HL-60 (cell line): Measurements from ENCODE around the gene SMG6.
"Not testable (repeated sequence)": the region's sequence is repeated elsewhere in the genome, so short reads cannot be mapped to it uniquely, and the experiment has no call there.

Experiments used
- DNase-seq, 2 experiments: peaks; one replicate each; pipeline ENCODE4 v3.0.0-alpha.2; 2010 to 2020; ENCODE audit warnings: low read depth in 1 of 2, low spot score in 1 of 2
- H3K27ac ChIP-seq: fragments of 250-450 bp; sonication (Bioruptor Pico); replicated peaks from 2 replicates; pipeline ENCODE4 v1.5.1; 2020; ENCODE audit warnings: mild to moderate bottlenecking, moderate library complexity
- H3K27me3 ChIP-seq: fragments of 250-450 bp; sonication (Bioruptor Pico); 2 replicates; pipeline ENCODE4 v1.5.1; 2021; ENCODE audit warnings: mild to moderate bottlenecking, moderate library complexity; ENCODE audit not compliant: insufficient read depth, poor library complexity, severe bottlenecking
- H3K4me3 ChIP-seq: replicated peaks from 2 replicates; pipeline ENCODE4 v1.5.1; 2011; ENCODE audit warnings: mild to moderate bottlenecking, control low read depth, low read length; ENCODE audit not compliant: insufficient read depth
- GABPA ChIP-seq: IDR thresholded peaks from 2 replicates; pipeline ENCODE4 v1.6.1; 2012; ENCODE audit warnings: low read depth
- POLR2AphosphoS5 ChIP-seq: IDR thresholded peaks from 2 replicates; pipeline ENCODE4 v1.6.1; 2012; ENCODE audit warnings: low read depth
- REST ChIP-seq: IDR thresholded peaks from 2 replicates; pipeline ENCODE4 v1.6.1; 2012; ENCODE audit warnings: low read depth; ENCODE audit not compliant: insufficient replicate concordance
- SPI1 ChIP-seq: IDR thresholded peaks from 2 replicates; pipeline ENCODE4 v1.6.1; 2012; ENCODE audit warnings: low read depth, mild to moderate bottlenecking, borderline replicate concordance
- TF ChIP-seq, protein P1 (sequence below): IDR thresholded peaks from one replicate; pipeline ENCODE4 v1.5.1; 2011; ENCODE audit warnings: low read length, control low read depth, inconsistent platforms; ENCODE audit not compliant: insufficient read depth

The SMG6 gene

DNA sequence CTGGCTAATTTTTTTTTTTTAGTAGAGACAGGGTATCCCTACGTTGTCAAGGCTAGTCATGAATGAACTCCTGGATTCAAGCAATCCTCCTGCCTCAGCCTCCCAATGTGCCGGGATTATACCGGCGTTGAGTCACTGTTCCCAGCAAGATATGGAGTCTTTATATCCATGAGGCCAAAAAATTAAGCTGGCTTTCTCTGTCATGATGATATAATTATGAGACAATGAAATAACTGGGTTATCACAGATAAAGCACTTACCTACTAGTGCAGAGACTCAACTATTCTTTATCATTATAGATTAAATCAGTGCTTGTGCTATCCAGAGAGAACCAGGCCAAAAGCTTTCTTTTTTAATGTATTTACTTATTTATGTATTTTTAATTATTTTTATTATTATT is 36.2 kb downstream of the SMG6 start:
- Histone ChIP-seq H3K27me3 (no peaks in the 10 kb centered on the region), H3K27ac (peak overlapping the region; percentile 79), H3K4me3 (no peak overlapping the region)
- TF ChIP-seq POLR2AphosphoS5 (no peak), GABPA (no peak), SPI1 (no peak), REST (no peak)
- TF ChIP-seq, protein P1, sequence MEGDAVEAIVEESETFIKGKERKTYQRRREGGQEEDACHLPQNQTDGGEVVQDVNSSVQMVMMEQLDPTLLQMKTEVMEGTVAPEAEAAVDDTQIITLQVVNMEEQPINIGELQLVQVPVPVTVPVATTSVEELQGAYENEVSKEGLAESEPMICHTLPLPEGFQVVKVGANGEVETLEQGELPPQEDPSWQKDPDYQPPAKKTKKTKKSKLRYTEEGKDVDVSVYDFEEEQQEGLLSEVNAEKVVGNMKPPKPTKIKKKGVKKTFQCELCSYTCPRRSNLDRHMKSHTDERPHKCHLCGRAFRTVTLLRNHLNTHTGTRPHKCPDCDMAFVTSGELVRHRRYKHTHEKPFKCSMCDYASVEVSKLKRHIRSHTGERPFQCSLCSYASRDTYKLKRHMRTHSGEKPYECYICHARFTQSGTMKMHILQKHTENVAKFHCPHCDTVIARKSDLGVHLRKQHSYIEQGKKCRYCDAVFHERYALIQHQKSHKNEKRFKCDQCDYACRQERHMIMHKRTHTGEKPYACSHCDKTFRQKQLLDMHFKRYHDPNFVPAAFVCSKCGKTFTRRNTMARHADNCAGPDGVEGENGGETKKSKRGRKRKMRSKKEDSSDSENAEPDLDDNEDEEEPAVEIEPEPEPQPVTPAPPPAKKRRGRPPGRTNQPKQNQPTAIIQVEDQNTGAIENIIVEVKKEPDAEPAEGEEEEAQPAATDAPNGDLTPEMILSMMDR, result no peak
- no peak for DNase-seq

- Histone ChIP-seq H3K4me3 (no peak overlapping the region), H3K27ac (peak overlapping the region; percentile 79), H3K27me3 (no peaks in the 10 kb centered on the region)
- DNase-seq, result no peak
- no peak for TF ChIP-seq REST
- TF ChIP-seq SPI1, result no peak
- TF ChIP-seq, protein P1, result no peak
- TF ChIP-seq GABPA, result no peak
- TF ChIP-seq POLR2AphosphoS5, result no peak
These were observed 36.7 kb downstream of the SMG6 start for GRCh38 chr17:2266865-2267228.

- peak; percentile 35 to 75 for DNase-seq
- no peaks in the 10 kb centered on the region for H3K27me3 ChIP-seq
- TF ChIP-seq SPI1 (no peak), REST (no peak), POLR2AphosphoS5 (no peak; the same call in 1 of the 2 replicates), GABPA (no peak)
- TF ChIP-seq, protein P1, result no peak
- peak overlapping the region; percentile 79 for H3K27ac ChIP-seq
- H3K4me3 ChIP-seq, result no peak overlapping the region
These were observed 37.3 kb downstream of the SMG6 start for GRCh38 chr17:2266045-2266864.

- not testable (repeated sequence) for H3K4me3 ChIP-seq, DNase-seq, H3K27me3 ChIP-seq
- peak overlapping the region; percentile 79 for H3K27ac ChIP-seq
These were observed 38.4 kb downstream of the SMG6 start for GRCh38 chr17:2265166-2265565.
